A549 (cell line): ENCODE results near the gene ASIC2.

Experiments
- CTCF ChIP-seq: fragments of >200 bp; sonication (Bioruptor Twin); formaldehyde crosslinking; IDR thresholded peaks from 3 replicates; pipeline ENCODE4 v1.5.1; 2016
- E2F6 ChIP-seq: IDR thresholded peaks from 2 replicates; pipeline ENCODE4 v1.6.1; 2012; ENCODE audit warnings: low read depth, borderline replicate concordance
- ELK1 ChIP-seq: fragments of 150-350 bp; IDR thresholded peaks from 2 replicates; pipeline ENCODE4 v1.6.1; 2014; ENCODE audit warnings: low read depth, mild to moderate bottlenecking, low read length
- REST ChIP-seq: fragments of 200-600 bp; sonication (generic); IDR thresholded peaks from 2 replicates; pipeline ENCODE4 v1.6.1; 2016; ENCODE audit warnings: antibody characterized with exemption, mild to moderate bottlenecking, moderate library complexity
- SMC3 ChIP-seq: fragments of >200 bp; sonication (Bioruptor Twin); formaldehyde crosslinking; IDR thresholded peaks from 3 replicates; pipeline ENCODE4 v1.6.1; 2018; ENCODE audit warnings: inconsistent platforms

GRCh38 chr17:33280162-33280943 is 12.7 kb downstream of the ASIC2 start:
- TF ChIP-seq CTCF (no peak), REST (no peak), SMC3 (no peak), E2F6 (no peak), ELK1 (no peak)
